Measurements from ENCODE around the gene TTC34.
A peak's percentile ranks its signal among the peaks of the same experiment; 100 is the strongest.
"Not testable (repeated sequence)": the region's sequence is repeated elsewhere in the genome, so short reads cannot be mapped to it uniquely, and the experiment has no call there.

The TTC34 gene

DNA sequence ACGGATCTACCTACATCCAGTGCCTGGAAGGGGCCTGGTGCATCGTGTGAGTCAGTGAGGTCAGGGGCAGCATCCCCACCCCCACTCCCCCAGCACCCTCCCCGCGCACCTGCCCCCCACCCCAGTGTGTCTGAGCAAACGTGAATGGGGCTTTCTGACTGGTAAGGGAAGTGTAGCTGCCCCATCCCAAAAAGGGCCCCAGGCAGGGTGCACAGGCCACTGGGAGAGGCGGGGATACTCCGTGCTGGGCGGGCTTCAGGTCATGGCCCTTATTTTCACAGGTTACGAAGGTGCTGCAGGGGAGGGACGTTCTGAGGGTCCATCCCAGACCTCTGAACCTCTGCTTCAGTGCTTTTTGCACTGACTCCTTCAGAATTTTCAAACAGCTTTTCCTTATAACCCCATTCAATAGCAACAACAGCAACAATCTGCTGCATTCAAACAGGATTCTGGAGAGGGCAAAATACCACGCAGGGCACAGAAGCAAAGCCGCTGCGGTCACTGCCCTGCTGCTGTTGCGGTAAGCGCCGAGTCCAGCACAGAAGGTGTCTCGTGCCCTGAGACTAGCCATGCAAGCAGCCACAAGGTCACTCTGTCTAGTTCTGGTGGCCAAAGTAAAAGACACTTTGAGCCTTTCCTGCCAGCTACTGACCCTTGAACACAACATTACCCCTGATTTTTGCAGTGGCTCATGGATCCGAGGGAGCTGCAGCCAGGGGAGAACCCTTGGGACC lies 10.3 kb downstream of the TTC34 start:
- DNase-seq, result no peak

DNA sequence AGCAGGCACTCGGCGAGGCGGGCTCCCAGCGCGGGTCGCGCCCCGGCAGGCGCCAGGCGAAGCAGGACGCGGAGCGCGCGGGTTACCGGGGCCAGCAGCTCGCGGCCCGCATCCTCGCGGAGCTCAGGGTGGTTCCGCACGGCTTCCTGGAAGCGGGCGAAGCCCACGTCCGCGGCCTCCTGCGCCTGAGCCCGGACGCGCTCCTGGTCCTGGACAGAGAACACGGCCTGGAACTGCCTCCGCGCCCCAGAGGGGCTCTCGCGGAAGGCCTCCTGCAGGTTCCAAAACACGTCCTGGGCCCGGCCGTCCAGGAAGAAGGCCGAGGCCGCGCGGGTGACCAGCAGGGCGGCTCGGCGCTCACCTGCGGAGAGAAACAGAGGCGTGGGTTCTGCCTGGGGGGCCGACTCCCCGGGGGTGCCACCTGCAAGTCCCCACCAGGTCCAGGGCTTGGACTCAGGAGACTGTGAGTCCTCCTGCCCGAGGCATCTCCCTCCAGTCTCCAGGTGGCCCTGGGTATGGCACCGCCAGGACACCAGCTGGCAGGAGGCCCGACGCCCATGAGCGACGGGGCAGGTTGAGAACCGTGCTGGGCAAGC lies 11.4 kb downstream of the TTC34 start:
- no peak for DNase-seq

DNA sequence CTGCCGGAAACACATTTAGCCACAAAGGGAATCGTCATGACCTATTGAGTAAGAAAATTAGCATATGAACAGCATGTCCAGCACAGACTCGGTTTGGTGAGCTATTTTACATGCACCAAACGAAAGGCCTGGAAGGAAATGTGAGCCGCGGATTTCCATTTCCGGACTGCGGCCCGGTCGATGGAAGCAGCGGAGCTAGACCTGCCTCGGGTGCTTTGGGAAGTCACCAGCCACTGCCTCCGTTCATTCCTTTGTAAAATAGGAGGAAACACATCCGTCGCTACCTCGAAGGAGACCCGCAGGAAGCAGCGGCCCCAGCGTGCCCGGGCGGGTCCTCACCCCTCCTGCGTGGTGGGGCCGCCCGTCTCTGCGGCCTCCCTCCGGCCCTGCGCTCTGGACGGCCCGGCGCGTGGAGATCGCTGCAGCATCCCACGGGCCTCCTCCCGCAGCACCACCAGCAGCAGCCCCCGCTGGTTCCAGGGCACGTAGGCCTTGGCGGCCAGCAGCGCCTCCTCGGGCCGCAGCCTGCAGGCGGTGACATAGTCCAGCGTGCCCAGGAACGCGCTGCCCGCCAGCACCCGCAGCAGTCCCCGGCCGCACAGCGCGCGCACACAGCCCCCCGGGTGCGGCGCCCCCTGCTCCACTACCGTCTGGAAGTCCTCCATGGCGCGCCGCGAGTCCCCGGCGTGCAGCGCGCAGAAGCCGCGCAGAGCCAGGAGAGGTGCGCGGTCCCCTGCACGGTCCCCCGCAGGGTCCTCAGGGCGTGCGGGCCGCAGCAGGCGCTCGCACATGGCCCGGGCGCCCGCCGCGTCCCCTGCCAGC lies 12.1 kb downstream of the TTC34 start:
- no peak for DNase-seq

DNA sequence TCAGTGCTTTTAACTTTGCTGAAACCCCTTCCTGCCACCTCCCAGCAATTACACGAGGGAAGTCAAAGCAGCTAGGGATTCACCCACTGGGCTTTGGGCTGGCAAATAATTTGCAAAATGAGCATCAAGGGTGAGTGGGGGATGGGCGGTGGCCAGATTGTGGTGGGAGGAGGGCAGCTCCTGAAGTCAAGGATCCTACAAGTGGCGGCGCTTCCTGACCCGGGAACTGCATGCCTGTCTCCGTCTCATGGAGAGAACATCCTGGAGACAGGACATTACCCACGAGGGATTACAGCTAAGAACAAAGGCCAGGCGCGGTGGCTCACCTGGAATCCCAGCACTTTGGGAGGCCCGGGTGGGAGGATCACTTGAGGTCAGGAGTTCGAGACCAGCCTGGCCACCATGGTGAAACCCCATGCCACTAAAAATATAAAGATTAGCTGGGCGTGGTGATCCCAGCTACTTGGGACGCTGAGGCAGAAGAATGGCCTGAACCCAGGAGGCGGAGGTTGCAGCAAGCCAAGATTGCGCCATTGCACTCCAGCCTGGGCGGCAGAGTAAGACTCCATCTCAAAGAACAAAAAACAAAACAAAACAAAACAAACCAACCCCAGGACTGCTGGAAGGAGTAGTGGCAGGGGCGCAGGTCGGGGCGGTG lies 12.9 kb downstream of the TTC34 start:
- no peak for DNase-seq

DNA sequence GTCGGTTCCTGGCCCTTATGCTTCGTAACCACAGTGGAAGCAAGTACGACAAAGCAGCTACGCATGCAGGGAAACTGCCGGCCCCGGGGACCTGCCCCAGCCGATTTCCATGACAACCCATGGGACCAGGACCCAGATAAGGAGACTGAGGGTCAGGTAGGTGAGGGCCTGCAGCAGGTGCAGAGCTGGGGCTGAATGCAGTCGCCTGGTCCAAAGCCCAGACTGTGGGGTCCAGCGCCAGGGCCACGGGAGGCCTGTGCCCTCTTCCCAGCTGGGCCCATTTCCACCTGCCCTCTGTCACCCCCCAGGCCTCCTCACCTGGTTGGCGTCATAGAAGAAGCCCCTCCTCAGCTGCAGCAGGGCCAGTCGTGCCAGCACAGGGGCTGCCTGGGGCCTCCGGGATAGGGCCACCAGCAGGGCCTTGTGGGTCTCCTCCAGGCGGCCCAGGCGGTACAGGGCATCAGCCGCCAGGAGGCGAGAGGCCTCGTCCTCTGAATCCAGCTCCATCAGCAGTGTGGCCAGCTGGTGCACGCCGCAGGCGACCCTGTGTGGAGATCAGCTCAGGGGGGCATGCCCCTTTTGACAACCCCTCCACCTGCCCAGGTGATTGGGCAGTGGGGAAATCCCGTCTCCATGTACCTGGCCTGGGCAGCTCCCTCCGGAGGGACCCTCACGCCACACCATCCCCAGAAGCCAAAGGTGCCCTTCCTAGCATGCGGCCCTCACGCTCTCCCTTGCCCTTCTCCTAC lies 14.2 kb downstream of the TTC34 start:
- no peak for DNase-seq

DNA sequence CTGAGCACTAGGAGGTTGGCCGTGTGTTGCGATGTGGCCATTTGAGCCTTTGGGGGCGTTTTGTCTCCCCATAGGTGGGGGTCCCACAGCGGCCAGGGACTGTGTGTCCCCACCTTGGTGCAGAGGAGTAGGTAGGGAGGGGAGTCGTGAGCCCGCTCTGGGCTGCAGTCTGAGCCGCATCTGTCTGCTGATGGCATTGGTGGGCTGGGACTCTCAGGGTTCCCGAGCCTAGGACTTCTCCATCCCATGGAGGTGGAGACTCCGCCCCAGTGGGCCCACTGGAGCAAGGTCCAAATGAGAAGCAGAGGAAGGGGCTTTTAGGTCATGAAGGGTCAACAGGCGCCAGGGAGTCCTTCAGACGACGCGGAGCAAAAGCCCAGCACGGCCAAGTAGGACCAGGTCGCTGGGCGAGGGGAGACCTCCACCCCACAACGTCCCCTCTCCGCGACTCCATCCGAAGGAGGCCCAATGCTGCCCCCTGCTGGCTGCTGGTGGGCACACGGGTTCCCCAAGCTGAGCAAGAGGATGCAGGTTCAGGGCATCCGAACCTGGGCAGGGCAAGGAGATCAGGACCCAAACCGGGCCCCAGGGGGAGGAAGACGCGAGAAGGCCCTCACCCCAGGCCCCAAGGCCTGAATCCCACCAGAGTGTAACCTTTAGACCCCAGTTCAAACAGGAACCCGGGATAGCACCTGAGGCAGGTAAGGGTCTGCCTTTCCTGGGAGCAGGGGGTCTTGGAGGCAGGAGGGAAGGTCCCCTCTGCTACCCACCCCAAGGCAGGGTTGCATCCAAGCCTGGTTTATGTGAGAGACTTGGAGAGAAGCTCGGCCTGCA lies 14.9 kb downstream of the TTC34 start:
- peak; percentile 48 for DNase-seq

DNA sequence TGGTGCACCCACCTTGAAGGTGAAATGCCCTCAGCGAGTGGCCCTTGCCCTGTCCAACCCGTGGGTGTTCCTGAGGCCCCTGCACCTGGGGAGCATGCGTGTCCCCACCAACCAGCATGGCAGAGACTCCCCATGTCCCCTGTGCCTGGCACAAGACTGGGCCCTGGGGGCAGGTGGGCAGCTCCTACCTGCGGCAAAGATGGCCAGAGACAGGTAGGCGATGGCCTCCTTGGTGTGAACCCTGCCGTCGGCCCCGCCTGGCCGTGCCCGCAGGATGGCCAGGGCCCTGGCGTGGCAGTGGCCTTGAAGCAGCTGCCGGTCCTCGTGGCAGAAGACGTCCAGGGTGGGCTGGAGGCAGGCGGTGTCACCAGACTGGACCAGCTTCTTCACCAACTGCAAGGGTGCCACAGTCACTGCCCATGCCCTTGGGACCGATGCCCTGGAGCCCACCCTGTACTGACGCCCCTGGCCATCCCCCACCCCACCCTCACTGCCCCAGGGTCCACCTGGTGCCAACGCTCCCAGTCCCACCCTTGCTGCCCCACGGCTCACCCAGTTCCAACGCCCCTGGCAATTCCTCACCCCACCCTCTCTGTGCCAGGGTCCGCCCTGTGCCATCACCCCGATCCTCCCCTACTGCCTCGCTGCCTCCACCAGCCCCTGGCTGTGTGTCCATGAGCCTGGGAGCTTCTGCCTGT lies 15.7 kb downstream of the TTC34 start:
- DNase-seq, result no peak

DNA sequence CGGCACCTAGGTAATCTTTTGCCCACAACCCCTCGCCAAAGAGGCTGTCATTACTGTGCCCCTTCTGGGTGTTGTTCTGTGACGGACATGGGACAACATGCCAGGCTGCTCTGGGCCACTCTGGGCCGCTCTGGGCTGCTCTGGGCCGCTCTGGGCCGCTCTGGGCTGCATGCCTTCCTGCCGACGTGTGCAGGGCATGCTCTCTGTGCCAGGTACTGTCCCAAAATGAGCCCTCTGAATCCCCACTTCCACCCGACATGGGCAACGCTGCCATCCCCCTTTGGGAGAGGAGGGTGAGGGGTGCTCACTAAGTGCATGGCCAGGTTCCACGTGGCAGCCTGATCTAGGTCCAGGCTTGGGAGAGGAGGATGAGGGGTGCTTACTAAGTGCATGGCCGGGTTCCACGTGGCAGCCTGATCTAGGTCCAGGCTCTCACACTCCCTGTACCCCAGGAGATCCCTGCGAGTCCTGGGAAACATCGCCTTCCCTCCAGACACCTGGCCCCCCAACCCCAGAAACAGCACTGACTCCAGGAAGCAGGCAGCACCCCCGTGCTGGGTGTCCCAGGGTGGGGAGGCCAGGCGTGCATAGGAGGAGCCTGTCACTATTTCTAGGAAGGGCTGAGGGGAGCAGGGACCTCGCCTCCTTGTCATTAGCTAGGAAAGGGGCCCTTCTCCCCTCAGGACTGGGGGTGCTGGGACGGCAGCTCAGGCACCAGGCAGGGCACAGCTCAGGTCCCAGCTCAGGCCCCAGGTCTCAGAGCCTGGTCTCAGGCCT lies 16.5 kb downstream of the TTC34 start:
- no peak for DNase-seq

DNA sequence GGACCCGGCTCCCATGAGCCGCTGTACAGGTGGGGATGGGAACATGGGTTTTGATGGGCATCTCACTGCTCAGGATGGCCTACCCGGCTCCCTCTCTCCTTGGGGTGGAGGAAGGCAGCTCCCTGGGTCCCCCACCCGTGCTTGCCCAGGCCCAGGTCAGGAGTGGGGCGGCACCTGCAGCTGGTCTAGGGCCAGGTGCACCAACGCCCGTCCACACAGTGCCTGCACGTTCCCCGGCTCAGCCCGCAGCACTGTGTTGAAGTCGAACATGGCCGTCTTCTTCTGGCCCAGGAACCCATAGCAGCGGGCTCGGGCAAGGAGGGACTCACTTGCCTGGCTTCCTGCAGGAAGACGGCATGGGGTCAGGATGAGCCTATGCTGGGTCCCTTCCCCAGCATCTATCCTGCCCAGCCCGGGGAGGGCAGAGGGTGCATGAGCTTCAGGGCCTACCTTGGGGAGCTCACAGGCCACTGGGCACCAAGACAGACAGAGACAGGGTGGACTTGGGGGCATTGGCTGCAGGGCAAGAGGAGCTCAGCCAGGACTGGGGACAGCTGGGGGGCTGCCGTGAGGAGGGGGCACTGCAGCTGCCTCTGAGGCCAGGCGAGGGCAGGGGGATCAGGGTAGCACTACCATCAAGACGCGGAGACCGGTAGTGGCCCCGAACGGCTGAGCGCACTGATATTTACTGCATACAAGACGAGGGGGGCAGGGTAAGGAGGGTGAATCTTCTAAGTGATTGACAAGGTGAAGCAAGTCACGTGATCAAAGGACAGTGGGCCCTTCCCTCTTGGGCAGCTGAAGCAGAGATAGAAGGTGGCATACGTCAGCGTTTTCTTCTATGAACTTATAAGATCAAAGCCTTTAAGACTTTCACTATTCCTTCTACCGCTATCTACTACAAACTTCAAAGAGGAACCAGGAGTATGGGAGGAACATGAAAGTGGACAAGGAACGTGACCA lies 17.8 kb downstream of the TTC34 start:
- no peak for DNase-seq

DNA sequence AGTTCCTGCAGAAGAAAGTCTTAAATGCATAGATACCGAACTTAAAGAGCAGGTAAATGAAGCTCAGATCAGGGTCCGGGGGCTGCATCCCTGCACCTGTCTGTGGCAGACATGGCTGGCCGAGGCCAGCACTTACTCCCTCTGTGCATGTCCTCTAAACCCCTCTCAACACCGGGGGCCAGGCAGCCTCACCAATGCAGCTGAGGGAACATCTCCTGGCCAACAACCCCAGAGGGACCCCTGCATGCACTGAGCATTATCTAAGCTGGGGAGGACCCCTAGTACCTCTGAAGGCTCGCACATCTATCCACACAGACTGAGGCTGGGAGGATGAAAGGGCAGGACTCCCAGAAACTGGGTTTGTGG lies 18.4 kb downstream of the TTC34 start:
- DNase-seq, result no peak

DNA sequence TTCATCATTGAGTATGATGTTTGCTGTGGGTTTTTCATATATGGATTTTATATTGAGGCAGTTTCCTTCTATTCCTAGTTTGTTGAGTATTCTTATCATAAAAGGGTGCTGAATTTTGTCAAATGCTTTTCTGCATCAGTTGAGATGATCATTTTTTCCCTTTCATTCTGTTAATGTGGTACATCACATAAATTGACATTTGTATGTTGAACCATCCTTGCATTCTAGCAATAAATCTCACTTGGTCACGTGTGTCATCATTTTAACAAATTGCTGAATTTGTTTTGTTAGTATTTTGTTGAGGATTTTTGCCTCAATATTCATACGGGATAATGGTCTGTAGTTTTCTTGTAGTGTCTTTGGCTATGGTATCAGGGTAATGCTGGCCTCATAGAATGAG lies 19.9 kb downstream of the TTC34 start:
- DNase-seq, result no peak

DNA sequence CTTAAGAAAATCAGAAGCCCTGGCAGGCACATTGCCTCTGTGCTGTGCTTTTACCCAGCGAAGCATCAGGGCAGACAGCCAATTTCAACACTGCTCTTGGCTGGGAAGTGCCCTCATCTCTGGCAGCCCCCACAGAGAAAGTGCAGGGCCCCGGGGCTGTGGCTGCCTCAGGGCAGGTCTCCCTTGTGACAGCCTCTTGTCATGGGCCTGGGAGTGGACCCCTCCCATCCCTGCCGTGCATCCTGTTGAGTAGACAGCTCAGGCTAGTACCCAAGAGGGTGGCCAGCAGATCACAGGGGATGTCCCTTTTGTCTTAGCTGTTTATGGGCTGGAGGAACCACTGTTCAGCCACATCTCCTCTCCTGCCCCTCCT lies 23.3 kb downstream of the TTC34 start:
- no peak for DNase-seq

DNA sequence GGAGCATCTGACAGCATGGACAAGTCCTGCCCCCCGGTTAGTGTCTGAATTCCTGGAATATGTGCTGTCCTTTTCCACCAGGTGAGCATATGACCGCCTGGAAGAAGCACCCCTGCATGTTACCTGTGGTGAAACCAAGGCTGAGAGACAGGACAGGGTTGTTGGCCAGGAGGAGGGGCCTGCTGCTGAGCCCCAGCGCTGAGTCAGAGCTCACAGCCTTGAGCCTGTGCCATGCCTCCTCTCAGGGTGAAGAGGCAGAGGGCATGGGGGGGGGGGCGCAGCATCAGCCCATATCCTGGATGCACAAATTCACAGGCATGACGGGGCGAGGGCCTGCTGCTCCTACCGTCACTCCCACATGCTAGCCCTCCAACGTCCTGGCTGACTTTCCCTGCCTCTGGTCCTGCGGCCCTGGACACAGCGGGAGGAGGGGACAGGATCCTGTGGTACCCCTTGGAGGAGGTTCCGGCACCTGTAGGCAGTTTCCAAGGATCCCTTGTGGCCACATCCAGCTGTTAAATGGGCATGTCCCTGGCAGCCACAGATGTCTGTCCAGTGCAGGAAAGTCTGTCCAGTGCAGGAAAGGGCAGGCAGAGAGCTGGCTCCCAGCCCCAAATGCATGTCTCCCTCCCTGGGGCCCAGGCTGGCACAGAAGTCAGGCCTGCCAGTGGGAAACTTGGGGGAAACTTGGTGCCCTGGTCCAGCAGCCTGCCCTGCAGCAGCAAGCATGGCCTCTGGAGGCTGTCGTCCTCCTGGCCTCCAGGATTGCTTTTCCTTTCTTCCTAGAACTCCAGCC lies 23.9 kb downstream of the TTC34 start:
- no peak for DNase-seq

DNA sequence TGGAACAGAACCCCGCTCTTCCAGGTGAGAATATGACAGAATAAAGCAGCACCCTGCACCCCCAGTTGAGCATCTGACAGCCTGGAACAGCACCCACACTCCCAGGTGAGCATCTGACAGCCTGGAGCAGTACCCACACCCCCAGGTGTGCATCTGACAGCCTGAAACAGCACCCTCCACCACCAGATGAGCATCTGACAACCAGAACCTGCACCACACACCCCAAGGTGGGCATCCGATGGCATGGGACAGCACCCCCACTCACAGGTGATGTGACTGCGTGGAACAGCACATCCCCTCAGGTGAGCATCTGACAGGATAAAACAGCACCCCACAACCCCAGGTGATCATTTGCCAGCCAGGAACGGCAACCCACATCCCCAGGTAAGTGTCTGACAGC lies 26.2 kb downstream of the TTC34 start:
- DNase-seq, result not testable (repeated sequence)

DNA sequence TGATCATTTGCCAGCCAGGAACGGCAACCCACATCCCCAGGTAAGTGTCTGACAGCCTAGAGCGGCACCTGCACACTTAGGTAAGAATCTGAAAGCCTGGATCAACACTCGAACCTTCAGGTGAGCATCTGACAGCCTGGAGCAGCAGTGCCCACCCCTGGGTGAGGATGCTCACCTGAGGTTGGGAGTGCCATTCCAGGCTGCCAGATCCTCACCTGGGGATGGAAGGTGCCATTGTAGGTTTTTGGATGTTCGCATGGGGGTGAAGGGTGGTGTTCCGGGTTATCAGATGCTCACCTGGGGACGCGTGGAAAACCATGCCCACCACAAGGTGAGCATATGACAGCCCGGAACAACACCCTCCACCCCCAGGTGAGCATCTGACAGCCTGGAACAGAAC lies 33.4 kb downstream of the TTC34 start:
- not testable (repeated sequence) for DNase-seq

DNA sequence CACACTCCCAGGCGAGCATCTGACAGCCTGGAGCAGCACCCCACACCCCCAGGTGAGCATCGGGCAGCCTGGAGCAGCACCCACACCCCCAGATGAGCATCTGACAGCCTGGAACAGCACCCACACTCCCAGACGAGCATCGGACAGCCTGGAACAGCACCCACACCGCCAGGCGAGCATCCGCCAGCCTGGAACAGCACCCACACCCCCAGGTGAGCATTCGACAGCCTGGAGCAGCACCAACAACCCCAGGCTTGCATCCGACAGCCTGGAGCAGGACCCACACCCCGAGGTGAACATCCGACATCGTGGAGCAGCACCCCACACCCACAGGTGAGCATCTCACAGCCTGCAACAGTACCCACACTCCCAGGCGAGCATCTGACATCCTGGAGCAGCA lies 42.1 kb downstream of the TTC34 start:
- DNase-seq, result not testable (repeated sequence)

DNA sequence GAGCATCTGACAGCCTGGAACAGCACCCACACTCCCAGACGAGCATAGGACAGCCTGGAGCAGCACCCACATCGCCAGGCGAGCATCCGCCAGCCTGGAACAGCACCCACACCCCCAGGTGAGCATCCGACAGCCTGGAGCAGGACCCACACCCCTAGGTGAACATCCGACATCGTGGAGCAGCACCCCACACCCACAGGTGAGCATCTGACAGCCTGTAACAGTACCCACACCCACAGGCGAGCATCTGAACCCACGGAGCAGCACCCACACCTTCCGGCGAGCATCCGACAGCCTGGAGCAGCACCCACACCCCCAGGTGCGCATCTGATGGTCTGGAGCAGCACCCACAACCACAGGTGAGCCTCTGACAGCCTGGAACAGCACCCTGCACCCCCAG lies 44.0 kb downstream of the TTC34 start:
- not testable (repeated sequence) for DNase-seq

DNA sequence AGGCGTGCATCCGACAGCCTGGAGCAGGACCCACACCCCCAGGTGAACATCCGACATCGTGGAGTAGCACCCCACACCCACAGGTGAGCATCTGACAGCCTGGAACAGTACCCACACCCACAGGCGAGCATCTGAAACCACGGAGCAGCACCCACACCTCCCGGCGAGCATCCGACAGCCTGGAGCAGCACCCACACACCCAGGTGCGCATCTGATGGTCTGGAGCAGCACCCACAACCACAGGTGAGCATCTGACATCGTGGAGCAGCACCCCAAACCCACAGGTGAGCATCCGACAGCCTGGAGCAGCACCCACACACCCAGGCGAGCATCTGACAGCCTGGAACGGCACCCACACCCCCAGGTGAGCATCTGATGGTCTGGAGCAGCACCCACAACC lies 46.1 kb downstream of the TTC34 start:
- DNase-seq, result not testable (repeated sequence)

Measured in central memory CD4-positive, alpha-beta T cell (primary cell).